ENCODE measurements around the gene EOLA1.

Gene EOLA1

GRCh38 chrX:149540621-149541520, at the start of gene EOLA1:
Gene EOLA1, plus strand, starts transcription at chrX:149541012. Its CDS starts 4,619 bp downstream, at chrX:149545631.
- no peak for TF ChIP-seq CTCF (IDR thresholded peaks at IDR 0.05; ENCODE audit: extremely low read depth, missing control alignments)

GRCh38 chrX:149491812-149492211, 49.0 kb upstream of the EOLA1 start:
- no peak for TF ChIP-seq CTCF (IDR thresholded peaks at IDR 0.05; ENCODE audit: extremely low read depth, missing control alignments)
- DNase-seq (ENCODE audit: low spot score), result no peak

More at GRCh38 chrX:149540621-149541520, at the start of gene EOLA1:
- peak; percentile 55 for DNase-seq (ENCODE audit: low spot score)

GRCh38 chrX:149493567-149494562, 46.9 kb upstream of the EOLA1 start:
- no peak for DNase-seq (ENCODE audit: low spot score)
- TF ChIP-seq CTCF (IDR thresholded peaks at IDR 0.05; ENCODE audit: extremely low read depth, missing control alignments), result no peak

GRCh38 chrX:149494844-149495565, 45.8 kb upstream of the EOLA1 start:
- no peak for DNase-seq (ENCODE audit: low spot score)

GRCh38 chrX:149495573-149496071, 45.2 kb upstream of the EOLA1 start:
- DNase-seq (ENCODE audit: low spot score), result no peak

More at GRCh38 chrX:149494844-149495565, 45.8 kb upstream of the EOLA1 start:
- TF ChIP-seq CTCF (IDR thresholded peaks at IDR 0.05; ENCODE audit: extremely low read depth, missing control alignments), result no peak

GRCh38 chrX:149497054-149497453, 43.8 kb upstream of the EOLA1 start:
- no peak for DNase-seq (ENCODE audit: low spot score)
- no peak for TF ChIP-seq CTCF (IDR thresholded peaks at IDR 0.05; ENCODE audit: extremely low read depth, missing control alignments)

More at GRCh38 chrX:149495573-149496071, 45.2 kb upstream of the EOLA1 start:
- no peak for TF ChIP-seq CTCF (IDR thresholded peaks at IDR 0.05; ENCODE audit: extremely low read depth, missing control alignments)
